ES-I3 (cell line): Measurements from ENCODE around the gene CSNK1A1.

Source experiments
- H3K36me3 ChIP-seq: 2 replicates; pipeline ENCODE4 v1.6.1; 2013; ENCODE audit warnings: mild to moderate bottlenecking, low read length, control low read depth, moderate library complexity; ENCODE audit not compliant: insufficient read depth
- H3K4me1 ChIP-seq: 2 replicates; pipeline ENCODE4 v1.6.1; 2013; ENCODE audit warnings: mild to moderate bottlenecking, control low read depth, low read length; ENCODE audit not compliant: insufficient read depth
- H3K9ac ChIP-seq: 2 replicates; pipeline ENCODE4 v1.6.1; 2013; ENCODE audit warnings: low read depth, mild to moderate bottlenecking, low read length, moderate library complexity
- H3K9me3 ChIP-seq: 2 replicates; pipeline ENCODE4 v1.6.1; 2013; ENCODE audit warnings: mild to moderate bottlenecking, low read length, moderate library complexity; ENCODE audit not compliant: control insufficient read depth, insufficient read depth

Gene CSNK1A1

DNA sequence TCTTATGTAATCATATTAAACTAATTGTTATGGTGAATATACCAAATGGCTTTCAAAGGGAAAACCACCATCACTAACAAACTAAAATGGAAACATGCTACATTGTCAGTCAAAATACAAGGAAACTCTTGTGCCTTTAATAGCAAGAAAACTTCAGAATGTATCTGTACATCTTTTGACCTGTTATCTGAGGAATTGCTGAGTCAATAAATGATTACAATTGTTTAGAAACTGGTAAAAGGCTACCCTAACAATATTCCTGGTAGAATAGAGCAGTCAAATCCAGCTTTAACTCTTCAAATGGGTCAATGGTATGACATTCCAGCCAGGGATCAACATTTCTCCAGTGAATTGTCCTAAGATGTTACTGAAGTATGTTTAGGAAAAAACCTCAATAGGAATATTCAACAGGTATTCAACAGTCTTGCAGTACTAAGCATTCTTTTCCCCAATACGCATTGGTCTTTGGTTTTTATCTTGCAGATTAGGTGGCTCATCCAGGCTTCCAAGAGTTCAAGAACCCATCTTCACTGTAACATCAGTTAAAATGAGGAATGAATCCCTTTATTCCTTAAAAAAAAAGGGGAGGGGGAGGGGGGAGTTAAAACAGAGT is 52.4 kb downstream of the CSNK1A1 start:
- no peak overlapping the region for H3K9ac ChIP-seq
- H3K36me3 ChIP-seq = peaks cover 17% of the 10 kb centered on the region
- no peaks in the 10 kb centered on the region for H3K9me3 ChIP-seq
- H3K4me1 ChIP-seq = peaks cover 26% of the 10 kb centered on the region

DNA sequence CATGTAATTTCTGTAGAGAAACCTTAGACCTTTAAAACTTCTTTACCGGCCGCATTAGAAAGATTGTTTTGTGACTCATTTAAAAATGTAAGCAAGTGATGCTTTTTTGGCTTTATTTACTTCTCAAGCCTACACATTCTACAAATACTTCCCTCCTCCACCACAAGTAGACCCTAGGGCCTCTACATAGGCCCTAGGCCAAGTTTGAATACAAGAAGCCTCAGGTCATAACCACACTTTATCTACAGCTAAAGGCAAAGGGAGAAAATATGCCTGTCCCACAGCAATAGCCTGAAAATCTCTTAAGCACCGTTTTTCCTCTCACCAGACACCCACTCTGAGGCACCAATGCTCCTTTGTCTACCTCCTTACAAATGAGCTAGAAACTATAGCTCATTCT is 53.9 kb downstream of the CSNK1A1 start:
- Histone ChIP-seq H3K9me3 (no peaks in the 10 kb centered on the region), H3K36me3 (peaks cover 9% of the 10 kb centered on the region), H3K4me1 (peaks cover 31% of the 10 kb centered on the region), H3K9ac (no peak overlapping the region)

DNA sequence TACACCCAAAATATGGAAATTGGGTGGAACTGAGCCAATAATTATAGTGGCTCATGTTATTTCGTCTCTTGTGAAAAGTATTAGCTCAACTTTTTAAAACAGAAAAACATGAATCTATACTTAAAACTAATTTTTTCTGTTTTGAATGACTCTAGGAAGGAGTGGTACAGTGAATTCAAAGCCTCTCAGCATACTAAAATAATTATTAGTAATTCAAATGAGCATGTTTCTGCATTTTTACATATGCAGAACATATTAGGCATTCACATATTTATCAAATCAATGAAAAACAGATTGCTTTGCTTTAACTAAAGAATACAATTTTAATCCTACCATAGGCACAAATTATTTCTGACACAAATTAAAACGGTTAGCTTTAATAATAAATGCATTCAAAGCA is 54.3 kb downstream of the CSNK1A1 start:
- peaks cover 29% of the 10 kb centered on the region for H3K4me1 ChIP-seq
- no peaks in the 10 kb centered on the region for H3K9me3 ChIP-seq
- peaks cover 9% of the 10 kb centered on the region for H3K36me3 ChIP-seq
- H3K9ac ChIP-seq = no peak overlapping the region

DNA sequence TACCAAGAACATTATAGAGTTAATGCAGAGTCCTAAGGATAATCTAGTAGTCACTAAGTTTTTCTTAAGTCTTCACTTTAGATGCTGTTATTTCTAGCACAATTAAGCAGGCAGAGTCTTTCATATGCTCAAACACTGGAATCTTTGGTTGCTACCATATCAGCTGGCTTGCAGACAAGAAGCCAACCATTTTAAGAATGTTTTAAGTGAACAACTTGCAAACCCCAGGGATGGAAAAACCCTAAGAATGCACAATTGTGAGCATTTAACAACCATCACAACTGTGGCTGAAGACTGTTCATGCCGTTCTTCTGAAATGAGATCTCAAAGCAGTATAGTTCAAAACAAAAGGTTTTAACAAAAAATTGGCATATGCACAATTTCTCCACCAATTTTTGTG is 55.1 kb downstream of the CSNK1A1 start:
- peaks cover 27% of the 10 kb centered on the region for H3K4me1 ChIP-seq
- H3K36me3 ChIP-seq = peaks cover 7% of the 10 kb centered on the region
- H3K9ac ChIP-seq = no peak overlapping the region
- no peaks in the 10 kb centered on the region for H3K9me3 ChIP-seq

DNA sequence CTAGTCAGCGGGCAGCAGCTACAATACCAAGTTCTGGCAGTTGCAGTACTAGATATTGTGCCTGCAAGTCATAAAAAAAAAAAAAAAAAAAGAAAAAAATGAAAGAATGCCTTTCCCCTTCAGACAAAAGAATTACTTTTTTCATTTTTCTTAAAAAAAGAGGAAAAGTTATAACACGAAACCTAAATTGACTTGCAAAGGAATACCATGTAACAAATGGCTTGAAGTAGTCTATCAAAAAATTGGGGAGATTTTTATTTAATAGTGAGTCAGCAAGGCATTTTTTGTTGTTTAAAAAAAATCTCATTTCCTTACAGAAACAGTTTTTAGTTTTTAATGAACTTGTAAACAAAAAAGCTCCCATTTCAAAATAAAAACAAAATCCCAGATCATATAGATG is 55.6 kb downstream of the CSNK1A1 start:
- no peak overlapping the region for H3K9ac ChIP-seq
- H3K4me1 ChIP-seq = peaks cover 24% of the 10 kb centered on the region
- peaks cover 3% of the 10 kb centered on the region; the same call in 1 of the 2 replicates for H3K36me3 ChIP-seq
- H3K9me3 ChIP-seq = no peaks in the 10 kb centered on the region

DNA sequence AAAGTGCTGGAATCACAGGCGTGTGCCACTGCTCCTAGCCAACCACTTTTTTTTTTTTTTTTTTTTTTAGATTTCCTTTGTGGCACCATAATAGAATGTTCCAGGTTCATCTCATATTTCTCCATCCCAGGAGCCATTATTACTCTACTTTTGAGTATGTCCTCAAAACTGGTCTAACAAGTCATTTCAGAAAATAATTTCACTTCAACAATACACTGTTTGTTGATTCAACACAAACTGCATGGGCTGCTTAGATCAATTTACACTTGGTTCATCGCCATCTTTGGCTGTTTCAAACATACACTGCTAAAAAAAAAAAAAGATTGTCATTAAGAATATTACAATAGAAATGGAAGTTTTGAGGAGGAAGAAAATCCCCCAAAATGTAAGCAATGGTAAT is 57.9 kb downstream of the CSNK1A1 start:
- H3K9me3 ChIP-seq = no peaks in the 10 kb centered on the region
- H3K4me1 ChIP-seq = peaks cover 15% of the 10 kb centered on the region
- H3K36me3 ChIP-seq = no peaks in the 10 kb centered on the region
- no peak overlapping the region for H3K9ac ChIP-seq

DNA sequence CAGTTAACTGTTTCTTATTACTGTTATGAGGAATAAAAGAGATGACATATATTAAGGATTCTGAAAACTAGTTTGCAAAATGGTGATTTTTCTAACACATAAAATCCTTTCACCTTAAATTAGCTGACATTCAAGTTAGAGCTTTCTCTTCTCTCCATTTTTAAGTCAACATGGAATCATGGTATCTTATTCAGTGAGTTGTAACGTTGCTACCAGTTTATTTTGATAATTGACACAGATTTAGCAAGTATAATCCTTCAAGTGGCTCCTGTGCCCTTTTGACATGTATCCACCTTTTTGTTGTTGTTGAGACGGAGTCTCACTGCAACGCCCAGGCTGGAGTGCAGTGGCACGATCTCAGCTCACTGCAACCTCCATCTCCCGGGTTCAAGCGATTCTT is 58.5 kb downstream of the CSNK1A1 start:
- Histone ChIP-seq H3K4me1 (peaks cover 15% of the 10 kb centered on the region), H3K9me3 (no peaks in the 10 kb centered on the region), H3K36me3 (no peaks in the 10 kb centered on the region), H3K9ac (no peak overlapping the region)

DNA sequence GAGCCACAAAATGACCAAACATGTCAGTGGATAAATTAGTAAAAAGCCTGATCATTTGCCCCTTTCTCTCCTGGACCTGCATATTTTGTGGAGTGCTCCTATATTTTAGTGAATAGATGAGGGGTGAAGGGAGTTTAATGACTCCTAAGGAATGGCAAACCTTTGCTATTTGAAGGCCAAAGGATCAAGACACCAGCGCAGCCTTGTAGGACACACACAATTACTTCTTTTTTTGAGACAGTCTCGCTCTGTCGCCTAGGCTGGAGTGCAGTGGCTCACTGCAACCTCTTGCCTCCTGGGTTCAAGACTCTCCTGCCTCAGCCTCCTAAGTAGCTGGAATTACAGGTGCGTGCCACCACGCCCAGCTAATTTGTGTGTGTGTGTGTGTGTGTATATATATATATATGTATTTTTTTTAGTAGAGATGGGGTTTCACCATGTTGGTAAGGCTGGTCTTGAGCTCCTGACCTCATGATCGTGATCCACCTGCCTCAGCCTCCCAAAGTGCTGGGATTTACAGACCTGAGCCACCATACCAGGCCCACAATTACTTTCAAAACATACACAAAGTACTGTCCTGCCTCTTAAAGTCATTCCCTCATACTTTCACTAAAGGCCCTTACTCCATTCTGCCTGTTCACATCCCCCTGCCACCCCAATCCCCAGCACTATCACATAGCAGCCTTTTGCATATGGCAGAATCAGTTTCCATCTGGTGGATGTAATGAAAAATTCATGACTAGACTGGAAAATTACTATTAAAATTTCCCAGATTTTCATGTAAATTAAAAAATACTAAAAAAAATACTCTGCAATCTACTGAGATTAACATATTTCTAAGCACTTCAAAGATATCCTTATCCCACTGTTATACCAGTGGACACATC is 60.4 kb downstream of the CSNK1A1 start:
- H3K36me3 ChIP-seq = no peaks in the 10 kb centered on the region
- no peak overlapping the region for H3K9ac ChIP-seq
- no peaks in the 10 kb centered on the region for H3K9me3 ChIP-seq
- peaks cover 21% of the 10 kb centered on the region for H3K4me1 ChIP-seq

DNA sequence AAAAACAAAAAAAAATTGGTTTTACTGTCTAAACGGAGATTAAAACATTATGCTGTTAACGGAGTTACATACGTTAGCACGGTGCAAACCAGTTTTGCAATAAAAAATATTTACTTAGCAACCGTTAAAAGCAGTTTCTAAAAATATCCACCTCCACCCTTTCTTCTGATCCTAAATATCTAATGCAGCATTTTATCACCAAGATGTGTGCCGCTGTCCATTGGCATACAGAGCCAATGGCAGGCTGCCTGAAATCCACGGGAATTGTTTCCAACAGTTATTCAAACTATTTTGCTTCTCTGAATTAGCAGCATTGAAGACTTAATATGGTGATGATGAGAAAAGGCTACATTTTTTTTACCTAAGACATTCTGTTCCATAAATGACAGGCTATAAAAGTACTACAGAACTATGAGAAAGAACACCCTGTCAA is 61.6 kb downstream of the CSNK1A1 start:
- Histone ChIP-seq H3K36me3 (no peaks in the 10 kb centered on the region), H3K4me1 (peaks cover 25% of the 10 kb centered on the region), H3K9me3 (no peaks in the 10 kb centered on the region), H3K9ac (no peak overlapping the region)

DNA sequence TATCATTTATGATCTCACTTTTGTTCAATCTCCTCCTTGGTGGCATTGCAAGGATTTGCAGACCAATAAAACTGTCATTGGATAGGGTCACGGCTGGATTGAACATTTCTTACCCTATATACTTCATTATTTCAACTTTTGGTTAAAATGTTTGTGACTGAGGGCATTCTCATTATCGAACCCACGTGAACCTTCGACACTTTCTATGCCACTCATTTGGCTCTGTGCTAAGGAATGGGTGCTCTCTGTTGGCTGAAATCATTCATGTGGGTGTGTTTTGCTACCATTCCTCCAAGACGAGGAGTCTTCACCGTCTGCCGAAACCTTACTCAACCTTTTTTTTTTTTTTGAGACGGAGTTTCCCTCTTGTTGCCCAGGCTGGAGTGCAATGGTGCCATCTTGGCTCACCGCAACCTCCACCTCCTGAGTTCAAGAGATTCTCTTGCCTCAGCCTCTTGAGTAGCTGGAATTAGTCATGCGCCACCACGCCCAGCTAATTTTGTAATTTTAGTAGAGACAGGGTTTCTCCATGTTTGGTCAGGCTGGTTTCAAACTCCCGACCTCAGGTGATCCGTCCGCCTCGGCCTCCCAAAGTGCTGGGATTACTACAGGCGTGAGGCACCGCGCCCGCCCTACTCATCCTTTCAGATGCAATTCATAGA is 62.5 kb downstream of the CSNK1A1 start:
- Histone ChIP-seq H3K4me1 (peaks cover 25% of the 10 kb centered on the region), H3K9ac (no peak overlapping the region), H3K36me3 (no peaks in the 10 kb centered on the region), H3K9me3 (no peaks in the 10 kb centered on the region)

DNA sequence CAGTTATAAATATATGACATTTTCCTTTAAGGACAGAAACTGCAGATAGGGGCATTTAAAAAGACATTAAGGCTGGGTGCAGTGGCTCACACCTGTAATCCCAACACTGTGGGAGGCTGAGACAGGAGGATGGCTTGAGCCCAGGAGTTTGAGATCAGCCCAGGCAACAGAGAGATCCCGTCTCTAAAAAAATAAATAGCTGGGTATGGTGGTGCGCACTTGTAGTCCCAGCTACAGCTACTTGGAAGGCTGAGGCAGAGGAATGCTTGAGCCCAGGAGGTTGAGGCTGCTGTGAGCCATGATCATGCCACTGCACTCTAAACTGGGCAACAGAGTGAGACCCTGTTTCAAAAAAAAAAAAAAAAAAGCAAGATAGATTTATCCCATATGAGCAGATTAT is 63.6 kb downstream of the CSNK1A1 start:
- Histone ChIP-seq H3K9ac (no peak overlapping the region), H3K4me1 (peaks cover 23% of the 10 kb centered on the region), H3K36me3 (no peaks in the 10 kb centered on the region), H3K9me3 (no peaks in the 10 kb centered on the region)

DNA sequence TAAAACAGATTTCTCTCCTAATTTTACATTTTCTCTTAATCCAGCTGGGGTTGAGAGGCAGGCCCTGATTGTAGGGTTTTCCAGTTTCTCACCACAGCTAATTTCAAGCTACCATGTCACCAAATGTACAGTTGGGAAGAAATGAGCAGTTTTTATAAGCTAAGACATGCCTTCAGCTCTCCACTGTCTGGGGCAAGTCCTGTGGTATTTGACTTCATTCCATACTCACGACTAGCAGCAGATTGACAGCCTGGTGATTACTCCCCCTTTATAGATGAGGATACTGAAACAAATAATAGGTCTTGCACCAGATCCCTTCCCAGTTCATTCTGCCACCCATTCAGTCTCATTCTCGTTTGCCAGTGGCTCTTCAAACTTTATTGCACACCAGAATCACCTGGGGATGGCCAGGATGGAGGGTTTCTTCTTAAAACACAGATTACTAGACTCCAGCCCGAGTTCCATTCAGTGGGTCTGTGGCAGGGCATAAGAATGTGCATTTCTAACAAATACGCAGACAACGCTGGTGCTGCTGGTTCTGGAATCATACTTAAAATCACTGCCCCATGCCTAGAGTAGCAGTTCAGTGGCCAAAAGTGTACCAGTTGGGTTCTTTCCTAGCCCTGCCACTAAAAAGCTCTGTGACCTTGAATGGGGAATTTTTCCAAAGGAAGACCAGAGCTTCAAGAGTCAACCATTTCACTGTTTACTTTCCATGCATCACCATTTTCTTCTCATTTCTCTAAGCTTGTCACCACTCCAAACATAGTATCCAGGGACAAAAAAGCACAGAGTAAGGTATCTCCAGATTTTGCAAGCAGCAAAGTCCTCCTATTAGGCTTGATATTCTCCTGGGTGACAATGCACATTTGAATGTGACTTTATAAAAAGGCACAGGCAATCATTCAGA is 64.3 kb downstream of the CSNK1A1 start:
- Histone ChIP-seq H3K36me3 (no peaks in the 10 kb centered on the region), H3K9me3 (no peaks in the 10 kb centered on the region), H3K4me1 (peaks cover 18% of the 10 kb centered on the region), H3K9ac (no peak overlapping the region)

DNA sequence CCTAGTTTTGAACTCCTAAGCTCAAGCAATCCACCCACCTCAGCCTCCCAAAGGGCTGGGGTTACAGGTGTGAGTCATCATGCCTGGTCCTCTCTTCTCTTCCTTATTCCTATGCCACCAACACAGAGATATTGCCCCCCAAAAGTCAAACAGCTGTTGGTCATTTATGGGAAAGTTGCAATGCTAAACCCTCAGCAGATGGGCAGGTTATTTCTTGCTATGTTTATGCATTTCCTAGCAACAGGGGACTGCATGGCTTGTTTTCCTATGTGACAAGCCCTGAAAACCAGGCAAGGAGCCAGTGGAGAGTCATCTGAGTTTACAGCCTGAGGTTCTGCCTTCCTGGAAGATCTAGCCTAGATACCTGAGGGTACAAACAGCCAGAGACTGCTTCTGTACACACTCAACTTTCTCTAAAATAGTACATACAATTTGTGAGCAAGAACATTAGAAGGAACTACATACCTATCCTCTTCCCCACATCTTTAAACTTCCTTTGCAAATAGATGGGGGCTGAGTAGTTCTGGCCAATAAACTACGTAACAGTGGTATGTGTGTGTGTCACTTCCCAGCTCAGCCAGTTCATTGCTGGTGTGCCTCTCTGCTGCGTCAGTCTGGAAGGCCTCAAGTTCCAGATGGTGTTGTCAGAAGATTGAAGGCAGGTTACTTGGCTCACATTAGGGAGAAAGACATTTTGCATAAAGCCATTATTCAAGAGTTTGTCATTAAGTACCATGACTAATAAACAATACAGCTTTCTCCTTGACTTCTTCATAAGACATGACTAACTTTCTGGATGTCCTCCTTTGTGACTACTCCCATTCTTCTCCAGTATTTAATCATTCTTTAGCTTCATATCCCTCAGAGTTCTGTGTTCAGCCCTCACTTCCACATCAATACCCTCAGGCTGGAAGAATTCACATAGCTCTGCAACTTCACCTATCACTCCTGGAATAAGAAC is 65.3 kb downstream of the CSNK1A1 start:
- H3K9ac ChIP-seq = no peak overlapping the region
- H3K4me1 ChIP-seq = peaks cover 18% of the 10 kb centered on the region
- no peaks in the 10 kb centered on the region for H3K9me3 ChIP-seq
- H3K36me3 ChIP-seq = no peaks in the 10 kb centered on the region
